Umbilical cord (tissue), 2 donors: ENCODE results near the gene KIF3C. TPM values are rescaled to one million over a fixed set of nuclear protein-coding genes. Genes with fewer than 3 reads are reported as not detected.
"Not testable (repeated sequence)": the region's sequence is repeated elsewhere in the genome, so short reads cannot be mapped to it uniquely, and the experiment has no call there.

ENCODE experiments used
- DNase-seq: peaks from one replicate; pipeline ENCODE4 v3.0.0-alpha.2; 2015; ENCODE audit warnings: low spot score
- total RNA-seq: library from RNA; depleted of rRNA; stranded (reverse); fragments of >200 nt; gene quantifications from one replicate; pipeline ENCODE4 v1.2.3, GENCODE V29; 2014; ENCODE audit warnings: low replicate concordance; ENCODE audit not compliant: insufficient read depth

The KIF3C gene
- 4.1 TPM for total RNA-seq

- DNase-seq = peak; percentile 85
Observed at GRCh38 chr2:25982273-25982967, at the start of gene KIF3C. Gene KIF3C (minus strand): TSS chr2:25982497. CDS start chr2:25981917, 580 bp downstream.

- DNase-seq = not testable (repeated sequence)
Observed at GRCh38 chr2:26028083-26028482, 45.8 kb upstream of the KIF3C start.

- no peak for DNase-seq
Observed at GRCh38 chr2:26025509-26025908, 43.2 kb upstream of the KIF3C start.

- DNase-seq = no peak
Observed at GRCh38 chr2:26024260-26024659, 42.0 kb upstream of the KIF3C start.

GRCh38 chr2:26020231-26020640 is 37.9 kb upstream of the KIF3C start:
- DNase-seq = no peak

- DNase-seq = peak; percentile 88
Observed at GRCh38 chr2:26018184-26019055, 36.1 kb upstream of the KIF3C start.

GRCh38 chr2:26017464-26018183 is 35.3 kb upstream of the KIF3C start:
- DNase-seq = peak; percentile 12

- not testable (repeated sequence) for DNase-seq
Observed at GRCh38 chr2:26016706-26017045, 34.4 kb upstream of the KIF3C start.

- peak; percentile 22 for DNase-seq
Observed at GRCh38 chr2:26016012-26016705, 33.9 kb upstream of the KIF3C start.

GRCh38 chr2:26013668-26014067 is 31.4 kb upstream of the KIF3C start:
- no peak for DNase-seq

- peak; percentile 95 for DNase-seq
Observed at GRCh38 chr2:26011990-26012856, 29.9 kb upstream of the KIF3C start.

GRCh38 chr2:26011609-26011989 is 29.3 kb upstream of the KIF3C start:
- DNase-seq = no peak

GRCh38 chr2:26010943-26011342 is 28.6 kb upstream of the KIF3C start:
- no peak for DNase-seq

- no peak for DNase-seq
Observed at GRCh38 chr2:26009567-26009963, 27.3 kb upstream of the KIF3C start.

- peak; percentile 80 for DNase-seq
Observed at GRCh38 chr2:26008851-26009566, 26.7 kb upstream of the KIF3C start.

- DNase-seq = no peak
Observed at GRCh38 chr2:26008095-26008494, 25.8 kb upstream of the KIF3C start.

GRCh38 chr2:26002632-26003310 is 20.5 kb upstream of the KIF3C start:
- peak; percentile 37 for DNase-seq

- DNase-seq = peak; percentile 45
Observed at GRCh38 chr2:26001743-26002351, 19.6 kb upstream of the KIF3C start.

- no peak for DNase-seq
Observed at GRCh38 chr2:26000561-26001082, 18.3 kb upstream of the KIF3C start.
